ENCODE results near the gene PDCD1. TPM values are rescaled to one million over a fixed set of nuclear protein-coding genes. Genes with fewer than 3 reads are reported as not detected.

The PDCD1 gene
- total and polyA plus RNA-seq, 10 of the 15 experiments (the other 5 are each of a cell fraction or from before 2014, with no cell fraction given): 0.62 to 6.4 (median 2.9) TPM; not detected in 2

GRCh38 chr2:241816431-241817121 lies 42.1 kb downstream of the PDCD1 start:
- peaks cover 7% of the 10 kb centered on the region for H3K4me1 ChIP-seq (ENCODE audit: control insufficient read depth, insufficient read depth, low read length)
- no peak for ATAC-seq
- ChIA-PET SMC1A (ENCODE audit: uncharacterized antibody, unreplicated experiment) (interaction anchor here (0.9 kb wide), 1 partner anchor 83 kb away, joined by 4 read pairs; no protein-coding TSS in a partner anchor), CTCF (no interaction called here), RAD21 (ENCODE audit: unreplicated experiment) (no interaction called here), POLR2A (interaction anchor here (0.6 to 1.0 kb wide), 2 partner anchors 52 to 1057 kb away, joined by 3 read pairs; no protein-coding TSS in a partner anchor)
- H4K20me1 ChIP-seq (ENCODE audit: control insufficient read depth, insufficient read depth): no peaks in the 10 kb centered on the region
- intact Hi-C loops (cut with micrococcal nuclease; ENCODE audit: unreplicated experiment) (no loop called here), in situ Hi-C loops (cut with MboI) (no loop called here)
- H3K27me3 ChIP-seq (replicated peaks in 1 of 2; ENCODE audit: control insufficient read depth in 2 of 2, insufficient read depth in 2 of 2, low read length in 1 of 2): no peaks in the 10 kb centered on the region
- H3K4me3 ChIP-seq: no peak overlapping the region
- no peak overlapping the region for H3K4me2 ChIP-seq (ENCODE audit: control insufficient read depth, insufficient read depth)
- H3K36me3 ChIP-seq (ENCODE audit: control insufficient read depth in 2 of 2, insufficient read depth in 2 of 2, low read length in 1 of 2): no peaks in the 10 kb centered on the region
- H3K9ac ChIP-seq (ENCODE audit: control insufficient read depth, insufficient read depth, low read length): no peak overlapping the region
- no TSS peak for BruUV-seq (replicated peaks)
- no peak overlapping the region for H3K27ac ChIP-seq (ENCODE audit: control insufficient read depth, insufficient read depth)
- DNase-seq (ENCODE audit: low read depth, low spot score): no peak
- H3K79me2 ChIP-seq (ENCODE audit: control insufficient read depth, insufficient read depth, low read length): no peaks in the 10 kb centered on the region
- peak overlapping the region; percentile 72; the same call in 1 of the 2 replicates for H2AFZ ChIP-seq (ENCODE audit: control insufficient read depth, low read depth, low read length)
- 43% methylated on average over 33 of the region's 33 CpGs for WGBS (ENCODE audit: insufficient coverage, insufficient replicate concordance, low lambda C conversion rate, missing lambda C conversion rate)
- no peak for FAIRE-seq
- H3K9me3 ChIP-seq (replicated peaks; ENCODE audit: control insufficient read depth, insufficient read depth, low read length): no peaks in the 10 kb centered on the region; the same call in 2 of the 3 replicates
- no peak for TF ChIP-seq NFXL1 (IDR thresholded peaks at IDR 0.05; ENCODE audit: borderline replicate concordance)
- no peak for TF ChIP-seq ATF2 (IDR thresholded peaks at IDR 0.05; ENCODE audit: low read length)
- no peak for TF ChIP-seq USF2 (IDR thresholded peaks at IDR 0.05; ENCODE audit: borderline replicate concordance, low read depth, low read length)
- no peak for TF ChIP-seq STAT3 (IDR thresholded peaks at IDR 0.05; ENCODE audit: low read depth, low read length)
- TF ChIP-seq ZBTB11 (CRISPR knock-in tag; IDR thresholded peaks at IDR 0.05): no peak
- TF ChIP-seq ZBTB40 (IDR thresholded peaks at IDR 0.05; ENCODE audit: borderline replicate concordance): no peak
- no peak for TF ChIP-seq POLR2A (IDR thresholded peaks at IDR 0.05; ENCODE audit: low read depth, low read length)
- no peak for TF ChIP-seq LARP7 (IDR thresholded peaks at IDR 0.05)
- TF ChIP-seq BRCA1 (IDR thresholded peaks at IDR 0.05; ENCODE audit: low read depth, low read length): no peak
- no peak for TF ChIP-seq CEBPB (IDR thresholded peaks at IDR 0.05; ENCODE audit: borderline replicate concordance in 1 of 2, low read depth in 2 of 2, low read length in 2 of 2)
- TF ChIP-seq RAD51 (IDR thresholded peaks at IDR 0.05): no peak
- no peak for TF ChIP-seq EGR1 (IDR thresholded peaks at IDR 0.05; ENCODE audit: borderline replicate concordance in 1 of 2, low read depth in 2 of 2, low read length in 2 of 2)
- TF ChIP-seq SMC3 (IDR thresholded peaks at IDR 0.05; ENCODE audit: borderline replicate concordance, low read length): no peak
